Hepatocyte (in vitro differentiated cells): Measurements from ENCODE around the gene CSNK2B. TPM values are rescaled to one million over a fixed set of nuclear protein-coding genes. Genes with fewer than 3 reads are reported as not detected.

ENCODE experiments used
- DNase-seq: peaks from one replicate; pipeline ENCODE4 v3.0.0-alpha.2; 2016; ENCODE audit warnings: low spot score
- H2AFZ ChIP-seq: fragments of 200-600 bp; sonication (generic); 2 replicates; pipeline ENCODE4 v1.6.0; 2016; ENCODE audit warnings: antibody characterized with exemption, mild to moderate bottlenecking
- H3K27ac ChIP-seq: fragments of 200-600 bp; sonication (generic); 2 replicates; pipeline ENCODE4 v1.5.1; 2016; ENCODE audit warnings: mild to moderate bottlenecking
- H3K27me3 ChIP-seq: fragments of 200-600 bp; sonication (generic); 2 replicates; pipeline ENCODE4 v1.6.1; 2016
- H3K36me3 ChIP-seq: fragments of 200-600 bp; sonication (generic); replicated peaks from 2 replicates; pipeline ENCODE4 v1.5.1; 2016; ENCODE audit warnings: low read depth; ENCODE audit not compliant: insufficient read depth
- H3K4me1 ChIP-seq: fragments of 200-600 bp; sonication (generic); 2 replicates; pipeline ENCODE4 v1.5.1; 2016; ENCODE audit warnings: mild to moderate bottlenecking, moderate library complexity; ENCODE audit not compliant: insufficient read depth
- H3K4me2 ChIP-seq: fragments of 200-600 bp; sonication (generic); 2 replicates; pipeline ENCODE4 v1.6.0; 2016
- H3K4me3 ChIP-seq: fragments of 200-600 bp; sonication (generic); 2 replicates; pipeline ENCODE4 v1.5.1; 2016; ENCODE audit warnings: mild to moderate bottlenecking
- H3K79me2 ChIP-seq: fragments of 200-600 bp; sonication (generic); 2 replicates; pipeline ENCODE4 v1.6.0; 2017; ENCODE audit warnings: mild to moderate bottlenecking
- H3K9me2 ChIP-seq: fragments of 200-600 bp; sonication (generic); replicated peaks from 2 replicates; pipeline ENCODE4 v1.6.0; 2017; ENCODE audit warnings: mild to moderate bottlenecking; ENCODE audit not compliant: insufficient read depth
- H3K9me3 ChIP-seq: fragments of 200-600 bp; sonication (generic); 2 replicates; pipeline ENCODE4 v1.5.1; 2016; ENCODE audit warnings: low read depth, mild to moderate bottlenecking
- H4K20me1 ChIP-seq: fragments of 200-600 bp; sonication (generic); 2 replicates; pipeline ENCODE4 v1.6.0; 2016; ENCODE audit warnings: mild to moderate bottlenecking; ENCODE audit not compliant: insufficient read depth, poor library complexity, severe bottlenecking
- EZH2 ChIP-seq: fragments of 200-600 bp; sonication (generic); IDR thresholded peaks from 2 replicates; pipeline ENCODE4 v1.6.1; 2016; ENCODE audit warnings: antibody characterized with exemption, mild to moderate bottlenecking, borderline replicate concordance
- EZH2phosphoT487 ChIP-seq: fragments of 200-600 bp; sonication (generic); IDR thresholded peaks from one replicate; pipeline ENCODE4 v1.6.1; 2018; ENCODE audit warnings: antibody characterized with exemption, mild to moderate bottlenecking, low read depth, moderate library complexity; ENCODE audit not compliant: unreplicated experiment, severe bottlenecking
- WGBS: methylation state at CpG from one replicate; pipeline ENCODE4 v1.1.6; 2016; ENCODE audit warnings: low lambda C conversion rate; ENCODE audit errors: missing lambda C conversion rate; 5-methylcytosine and 5-hydroxymethylcytosine counted together
- polyA plus RNA-seq: library from polyadenylated mRNA; unstranded; fragments of >200 nt; fragmentation: Nextera tagmentation; extraction: Ambion mirVana; gene quantifications from 2 replicates; pipeline ENCODE4 v1.2.1, GENCODE V29; 2016
- total RNA-seq: library from RNA; depleted of rRNA; stranded (reverse); fragments of >200 nt; gene quantifications from 2 replicates; pipeline ENCODE4 v1.2.3, GENCODE V29; 2014
- TF ChIP-seq, protein P1 (sequence below): fragments of 200-600 bp; sonication (generic); IDR thresholded peaks from 2 replicates; pipeline ENCODE4 v1.5.1; 2016; ENCODE audit warnings: antibody characterized with exemption, mild to moderate bottlenecking; ENCODE audit not compliant: poor library complexity

Gene CSNK2B
- total and polyA plus RNA-seq, 2 experiments from 2014 or later = 155 to 181 TPM

DNA sequence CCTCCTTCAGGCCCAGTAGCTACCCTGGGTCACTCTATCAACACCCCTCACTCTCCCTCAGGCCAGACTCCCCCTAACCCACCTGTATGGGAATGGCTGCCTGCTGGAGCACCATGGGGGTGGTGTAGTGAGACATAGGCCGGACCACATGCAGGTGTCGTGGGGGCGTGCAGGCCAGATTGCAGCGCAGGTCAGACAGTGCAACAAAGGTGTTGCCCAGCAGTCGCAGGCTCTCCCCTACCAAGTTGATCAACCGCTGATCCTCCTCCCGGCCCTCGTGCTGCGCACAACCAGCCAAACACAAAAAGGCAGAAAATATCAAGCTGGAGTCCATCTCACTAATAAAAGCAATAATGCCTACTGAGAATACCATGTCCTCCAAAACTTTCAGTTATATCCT, 20.6 kb upstream of the CSNK2B start:
- Histone ChIP-seq H3K36me3 (no peaks in the 10 kb centered on the region), H4K20me1 (no peaks in the 10 kb centered on the region)
- 99% methylated on average over 9 of the region's 9 CpGs for WGBS

DNA sequence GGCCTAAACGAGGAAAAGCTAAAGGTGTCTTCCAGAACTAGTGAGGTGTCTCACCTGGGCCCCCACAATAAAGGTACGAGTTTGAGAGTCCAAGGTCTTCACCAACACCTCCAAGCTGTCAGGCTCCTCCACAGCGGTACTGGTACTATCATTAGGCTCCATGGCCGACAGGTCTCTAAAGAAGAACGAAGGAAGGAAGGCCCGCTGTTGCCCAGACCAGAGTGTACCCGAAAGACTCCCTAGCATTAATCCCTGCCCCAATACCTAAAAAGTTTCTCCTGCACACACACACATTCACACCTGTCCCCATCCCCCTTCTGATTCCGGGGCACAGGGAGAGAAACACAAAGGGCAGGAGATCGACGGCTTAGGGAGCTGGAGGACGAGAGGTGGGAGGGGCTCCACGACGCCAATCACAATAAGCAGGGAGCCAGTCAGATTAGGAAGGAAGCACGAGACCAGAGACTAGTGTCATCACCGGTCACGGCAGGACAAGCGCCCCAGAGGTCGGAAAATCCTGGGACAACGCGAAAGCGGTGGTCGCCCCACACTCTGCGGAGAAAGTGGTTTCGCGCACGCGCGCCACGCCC, 14.2 kb upstream of the CSNK2B start:
- H3K79me2 ChIP-seq = peaks cover 55% of the 10 kb centered on the region
- WGBS = 7% methylated on average over 25 of the region's 29 CpGs
- H3K9me2 ChIP-seq = no peaks in the 10 kb centered on the region
- H4K20me1 ChIP-seq = no peaks in the 10 kb centered on the region
- peaks cover 15% of the 10 kb centered on the region for H3K4me1 ChIP-seq
- H3K4me3 ChIP-seq = peak overlapping the region; percentile 49
- TF ChIP-seq EZH2phosphoT487 (no peak), EZH2 (no peak)
- TF ChIP-seq, protein P1, sequence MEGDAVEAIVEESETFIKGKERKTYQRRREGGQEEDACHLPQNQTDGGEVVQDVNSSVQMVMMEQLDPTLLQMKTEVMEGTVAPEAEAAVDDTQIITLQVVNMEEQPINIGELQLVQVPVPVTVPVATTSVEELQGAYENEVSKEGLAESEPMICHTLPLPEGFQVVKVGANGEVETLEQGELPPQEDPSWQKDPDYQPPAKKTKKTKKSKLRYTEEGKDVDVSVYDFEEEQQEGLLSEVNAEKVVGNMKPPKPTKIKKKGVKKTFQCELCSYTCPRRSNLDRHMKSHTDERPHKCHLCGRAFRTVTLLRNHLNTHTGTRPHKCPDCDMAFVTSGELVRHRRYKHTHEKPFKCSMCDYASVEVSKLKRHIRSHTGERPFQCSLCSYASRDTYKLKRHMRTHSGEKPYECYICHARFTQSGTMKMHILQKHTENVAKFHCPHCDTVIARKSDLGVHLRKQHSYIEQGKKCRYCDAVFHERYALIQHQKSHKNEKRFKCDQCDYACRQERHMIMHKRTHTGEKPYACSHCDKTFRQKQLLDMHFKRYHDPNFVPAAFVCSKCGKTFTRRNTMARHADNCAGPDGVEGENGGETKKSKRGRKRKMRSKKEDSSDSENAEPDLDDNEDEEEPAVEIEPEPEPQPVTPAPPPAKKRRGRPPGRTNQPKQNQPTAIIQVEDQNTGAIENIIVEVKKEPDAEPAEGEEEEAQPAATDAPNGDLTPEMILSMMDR = no peak
- no peaks in the 10 kb centered on the region for H3K27me3 ChIP-seq
- peak; percentile 90 for DNase-seq
- peak overlapping the region; percentile 87 for H3K4me2 ChIP-seq
- no peaks in the 10 kb centered on the region for H3K9me3 ChIP-seq
- no peaks in the 10 kb centered on the region for H3K36me3 ChIP-seq
- peak overlapping the region; percentile 99 for H3K27ac ChIP-seq
- H2AFZ ChIP-seq = peak overlapping the region; percentile 35

More for the DNA sequence above, 20.6 kb upstream of the CSNK2B start:
- Histone ChIP-seq H3K9me3 (no peaks in the 10 kb centered on the region), H3K4me3 (no peak overlapping the region), H3K4me1 (no peaks in the 10 kb centered on the region), H2AFZ (no peak overlapping the region), H3K27ac (no peak overlapping the region), H3K9me2 (no peaks in the 10 kb centered on the region), H3K79me2 (peaks cover 25% of the 10 kb centered on the region), H3K27me3 (no peaks in the 10 kb centered on the region), H3K4me2 (no peak overlapping the region)
- no peak for DNase-seq
- TF ChIP-seq EZH2 (no peak), EZH2phosphoT487 (no peak)
- TF ChIP-seq, protein P1 = no peak

DNA sequence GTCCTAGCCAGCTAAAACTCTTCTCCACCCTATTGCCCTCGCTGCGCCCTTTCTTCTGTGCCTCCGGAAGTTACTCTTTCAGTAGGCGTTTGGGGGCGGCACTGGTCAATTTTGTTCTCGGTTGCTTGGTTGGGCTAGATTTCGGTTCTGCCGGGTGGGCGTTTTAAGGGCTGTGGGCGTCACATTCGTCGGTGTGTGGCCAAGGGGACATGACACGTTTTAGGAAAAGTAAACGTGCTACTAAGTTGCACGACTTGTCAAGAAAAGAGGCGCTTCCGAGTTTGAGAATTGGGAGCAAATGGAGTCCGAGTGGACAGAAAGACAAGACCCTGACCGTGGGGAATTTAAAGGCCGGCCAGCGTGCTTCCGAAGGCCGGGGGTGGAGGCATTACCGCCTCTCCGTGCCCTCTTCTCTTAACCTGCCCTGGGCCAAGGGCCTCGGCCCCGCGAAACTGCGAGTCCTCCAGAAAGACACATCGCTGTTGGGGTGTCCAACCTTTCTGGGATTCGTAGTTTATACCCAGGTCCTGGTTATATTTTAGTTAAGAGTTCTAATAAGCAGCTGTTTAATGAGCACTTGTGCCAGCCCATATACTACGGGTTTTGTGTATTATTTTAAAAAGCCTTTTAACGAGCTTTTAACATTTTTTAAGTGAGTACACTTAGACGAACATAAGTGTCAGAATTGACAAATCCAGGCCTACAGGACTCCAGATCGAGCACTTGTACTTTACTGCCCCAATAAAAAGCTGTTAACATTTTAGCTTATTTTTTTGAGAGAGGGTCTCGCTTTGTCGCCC, 12.8 kb upstream of the CSNK2B start:
- Histone ChIP-seq H3K27me3 (no peaks in the 10 kb centered on the region), H3K79me2 (peaks cover 62% of the 10 kb centered on the region), H3K4me2 (peak overlapping the region; percentile 87), H3K4me3 (peak overlapping the region; percentile 49), H3K27ac (peak overlapping the region; percentile 99), H3K9me3 (no peaks in the 10 kb centered on the region), H3K36me3 (no peaks in the 10 kb centered on the region), H3K9me2 (no peaks in the 10 kb centered on the region), H3K4me1 (peaks cover 15% of the 10 kb centered on the region), H2AFZ (peak overlapping the region; percentile 47), H4K20me1 (no peaks in the 10 kb centered on the region)
- WGBS = 12% methylated on average over 37 of the region's 37 CpGs
- TF ChIP-seq EZH2 (no peak), EZH2phosphoT487 (no peak)
- TF ChIP-seq, protein P1 = peak; percentile 12
- peak; percentile 92 for DNase-seq
